Peyer's patch (tissue), 4 donors: Measurements from ENCODE around the gene PHTF1.

Experiments used
- CTCF ChIP-seq, 6 experiments: fragments of 450-650 bp in 4 of 6; fragments of 200-600 bp in 2 of 6; sonication (generic) in 1 of 6; IDR thresholded peaks; one replicate each; pipeline ENCODE4 v1.5.1; 2017 to 2019; ENCODE audit warnings: antibody characterized with exemption in 6 of 6, mild to moderate bottlenecking in 3 of 6, moderate library complexity in 1 of 6
- POLR2A ChIP-seq, 2 donors: fragments of 450-650 bp; IDR thresholded peaks; one replicate each; pipeline ENCODE4 v1.5.1; 2017; ENCODE audit warnings: antibody characterized with exemption in 2 of 2, mild to moderate bottlenecking in 2 of 2, moderate library complexity in 2 of 2

GRCh38 chr1:113742515-113742914, 16.8 kb downstream of the PHTF1 start:
- TF ChIP-seq CTCF (IDR thresholded peaks at IDR 0.05) = no peak
- TF ChIP-seq POLR2A (IDR thresholded peaks at IDR 0.05) = no peak
